CD4-positive, alpha-beta T cell treated with Interferon gamma for 1 hour (primary cell): ENCODE results near the gene ANKS4B.
"Not testable (repeated sequence)": the region's sequence is repeated elsewhere in the genome, so short reads cannot be mapped to it uniquely, and the experiment has no call there.

Experiments used
- DNase-seq: peaks from one replicate; pipeline ENCODE4 v3.0.0-alpha.2; 2020

ANKS4B gene

GRCh38 chr16:21263640-21264570 is 30.4 kb downstream of the ANKS4B start:
- DNase-seq = no peak

GRCh38 chr16:21264571-21265036 is 31.1 kb downstream of the ANKS4B start:
- no peak for DNase-seq

GRCh38 chr16:21265104-21265837 is 31.8 kb downstream of the ANKS4B start:
- DNase-seq = no peak

- DNase-seq = no peak
These were observed 33.8 kb downstream of the ANKS4B start for GRCh38 chr16:21267298-21267697.

GRCh38 chr16:21268236-21268635 is 34.7 kb downstream of the ANKS4B start:
- DNase-seq = no peak

GRCh38 chr16:21272253-21272652 is 38.8 kb downstream of the ANKS4B start:
- no peak for DNase-seq

DNA sequence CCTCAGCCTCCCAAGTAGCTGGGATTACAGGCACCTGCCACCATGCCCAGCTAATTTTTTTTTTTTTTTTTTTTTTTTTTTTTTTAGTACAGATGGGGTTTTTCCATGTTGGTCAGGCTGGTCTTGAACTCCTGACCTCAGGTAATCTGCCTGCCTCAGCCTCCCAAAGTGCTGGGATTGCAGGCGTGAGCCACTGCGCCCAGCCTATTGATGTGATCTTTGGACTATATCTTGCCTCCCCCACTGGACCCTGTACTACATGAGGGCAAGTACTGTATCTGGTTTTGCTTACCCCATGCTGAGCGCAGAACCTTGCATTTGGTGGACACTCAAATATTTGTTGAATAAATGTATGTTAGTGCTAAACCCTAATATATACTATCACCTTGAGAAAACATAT is 39.3 kb downstream of the ANKS4B start:
- DNase-seq = not testable (repeated sequence)

- no peak for DNase-seq
These were observed 40.8 kb downstream of the ANKS4B start for GRCh38 chr16:21274172-21274726.

- DNase-seq = no peak
These were observed 42.0 kb downstream of the ANKS4B start for GRCh38 chr16:21275529-21275928.

DNA sequence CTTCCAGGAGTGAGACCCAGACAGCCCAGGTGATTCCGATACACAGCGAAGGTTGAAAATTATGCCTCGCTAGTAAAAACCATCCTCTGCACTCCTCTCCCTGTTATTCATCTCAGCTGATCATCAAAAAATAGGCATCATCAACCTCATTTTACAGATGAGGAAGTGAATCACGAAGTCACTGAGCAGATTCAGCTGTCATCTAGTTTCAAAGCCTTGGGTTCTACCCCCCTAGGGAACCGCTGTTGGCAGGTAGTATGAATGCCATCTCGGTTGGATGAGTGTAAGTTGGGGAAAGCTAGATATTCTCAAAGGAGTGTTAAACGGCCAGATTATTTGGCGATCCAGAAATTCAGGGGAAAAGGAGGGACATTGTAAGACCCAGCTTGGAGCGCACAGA is 42.6 kb downstream of the ANKS4B start:
- DNase-seq = no peak

DNA sequence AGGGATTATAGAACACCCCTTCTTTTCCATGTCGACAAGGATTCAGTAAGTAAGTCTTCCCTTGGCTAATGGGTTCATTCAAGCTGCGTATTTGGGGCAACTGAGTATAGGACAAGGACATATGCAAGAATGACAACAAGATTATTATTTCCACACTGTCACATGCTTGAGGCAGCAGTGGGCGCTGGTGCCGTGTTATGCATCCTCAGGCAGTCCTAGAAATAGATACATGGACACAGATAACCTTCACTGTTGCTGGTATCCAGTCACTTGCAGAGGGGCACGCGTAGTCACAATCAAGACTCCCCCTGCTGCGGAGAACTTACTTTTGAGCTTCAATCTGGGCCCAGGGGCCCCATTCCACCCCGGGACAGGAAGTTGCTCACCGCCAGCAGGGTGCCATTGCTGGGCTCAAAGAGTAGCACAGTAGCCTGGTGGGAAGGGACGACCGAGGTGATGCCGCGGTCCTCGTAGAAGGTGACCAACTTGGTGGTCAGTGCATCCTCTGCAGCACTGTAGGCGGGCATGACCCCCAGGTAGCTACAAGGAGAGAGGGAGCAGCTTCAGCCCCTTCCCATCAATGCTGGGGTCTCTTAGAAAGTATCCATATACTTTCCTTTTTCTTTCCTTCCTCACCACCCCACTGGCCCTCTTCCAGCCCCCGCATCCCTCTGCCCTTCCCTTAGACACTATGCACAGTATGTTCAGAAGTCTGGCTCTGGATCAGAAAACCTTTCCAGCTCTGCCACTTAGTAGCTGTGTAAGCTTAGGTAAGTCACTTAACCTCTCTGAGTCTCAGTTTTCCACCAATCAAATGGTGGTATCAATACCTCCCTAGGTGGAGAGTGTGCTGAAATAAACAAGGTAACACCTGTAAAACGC is 43.8 kb downstream of the ANKS4B start:
- DNase-seq = no peak

DNA sequence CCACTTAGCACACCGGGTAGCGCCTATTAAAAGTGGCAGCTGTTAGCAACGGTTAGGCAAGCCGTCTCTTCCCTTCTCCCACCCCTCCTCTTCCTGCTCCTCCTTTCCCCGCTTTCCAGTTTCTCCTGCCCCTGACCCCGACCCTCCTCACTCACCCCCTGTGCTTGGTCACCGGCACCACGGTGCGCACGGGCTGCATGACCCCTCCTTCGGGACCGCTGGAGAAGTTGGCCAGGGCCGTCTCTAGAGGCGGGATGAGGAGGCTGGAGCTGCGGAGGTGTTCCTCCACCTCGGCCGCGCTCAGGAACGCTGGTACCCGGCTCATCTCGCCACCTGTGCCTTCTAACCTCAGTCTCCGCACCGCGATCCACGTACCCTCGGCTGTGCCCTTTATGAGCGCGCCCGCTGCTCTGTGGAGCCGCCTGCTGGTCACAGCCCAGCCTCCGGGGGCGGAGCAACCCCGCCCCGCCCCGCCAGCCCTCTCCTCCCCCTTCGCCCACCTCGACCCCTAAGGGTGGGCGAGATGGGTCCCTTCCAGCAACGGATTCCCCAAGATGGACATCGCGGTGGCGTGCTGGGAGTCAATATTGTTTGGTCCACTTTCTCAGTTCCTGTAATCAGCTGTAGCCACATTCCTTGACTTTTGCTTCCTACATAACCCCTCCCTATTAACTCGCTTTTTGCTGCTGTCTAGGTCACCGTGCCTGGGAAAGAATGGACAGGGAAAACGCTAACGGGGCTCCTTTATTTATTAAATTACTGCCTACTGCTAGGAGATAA is 44.6 kb downstream of the ANKS4B start, which contains the start of gene CRYM:
CRYM (minus strand) TSS at position 364 of the 780 bp plus-strand sequence; CDS start at position 325, 39 bp downstream.
- peak; percentile 45 for DNase-seq

DNA sequence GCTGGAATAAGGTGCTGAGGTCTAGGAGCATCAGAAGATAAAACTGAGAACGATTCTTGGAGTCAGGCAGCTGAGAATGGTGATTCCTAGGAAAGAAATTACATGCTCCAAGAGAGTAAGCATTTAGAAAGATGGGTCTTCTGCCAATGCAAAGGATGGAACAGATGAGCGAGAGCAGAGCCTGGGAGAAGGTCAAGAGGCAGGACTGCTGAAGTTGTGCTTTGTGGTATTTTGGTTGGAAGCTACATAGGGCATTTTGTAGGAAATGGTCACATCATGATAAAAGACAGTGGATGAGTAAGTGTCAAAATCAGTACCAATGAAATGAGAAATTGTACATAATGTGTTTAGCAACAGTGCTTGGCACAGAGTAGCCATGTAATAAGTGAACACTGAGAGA is 46.0 kb downstream of the ANKS4B start:
- no peak for DNase-seq

GRCh38 chr16:21281698-21282389 is 48.3 kb downstream of the ANKS4B start:
- no peak for DNase-seq

DNA sequence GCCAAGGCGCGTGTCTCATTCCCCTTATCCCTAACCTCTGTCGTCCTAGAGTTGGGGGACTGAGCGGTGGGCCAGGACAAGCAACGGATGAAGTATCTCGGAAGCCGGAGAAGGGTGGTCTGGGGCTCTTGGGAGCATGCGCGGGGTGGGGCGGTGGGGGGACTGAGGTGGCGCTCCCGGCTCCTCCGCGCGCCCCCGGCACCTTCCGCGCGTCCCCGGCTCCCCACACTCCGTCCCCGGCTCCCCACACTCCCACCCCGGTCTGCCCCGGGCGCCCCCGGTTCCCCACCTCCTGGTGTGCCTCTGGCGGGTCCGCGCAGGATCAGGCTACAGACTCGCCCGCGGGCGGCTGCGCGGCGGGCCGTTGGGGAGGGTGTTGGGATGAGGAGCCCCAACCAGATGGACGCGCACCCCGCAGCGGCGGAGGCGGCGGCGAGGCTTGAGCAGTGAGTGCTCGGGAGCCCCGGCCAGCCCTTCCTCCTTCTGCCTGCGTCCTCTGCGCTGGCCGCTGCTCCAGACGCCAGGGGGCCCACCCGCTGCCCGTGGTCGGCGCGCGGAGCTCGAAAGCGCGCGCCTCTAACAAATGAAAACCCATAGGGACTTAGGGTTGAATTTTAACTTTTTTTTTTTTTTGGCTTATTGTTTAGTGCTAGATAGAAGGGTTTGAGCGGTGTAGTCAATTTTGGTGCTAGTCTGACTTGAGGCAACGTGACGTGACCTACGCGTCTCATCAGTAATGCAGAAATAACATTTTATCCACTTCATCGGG is 50.2 kb downstream of the ANKS4B start:
- peak; percentile 22 for DNase-seq

GRCh38 chr16:21284414-21284813 is 50.9 kb downstream of the ANKS4B start:
- no peak for DNase-seq

- no peak for DNase-seq
These were observed 51.8 kb downstream of the ANKS4B start for GRCh38 chr16:21285314-21285713.

DNA sequence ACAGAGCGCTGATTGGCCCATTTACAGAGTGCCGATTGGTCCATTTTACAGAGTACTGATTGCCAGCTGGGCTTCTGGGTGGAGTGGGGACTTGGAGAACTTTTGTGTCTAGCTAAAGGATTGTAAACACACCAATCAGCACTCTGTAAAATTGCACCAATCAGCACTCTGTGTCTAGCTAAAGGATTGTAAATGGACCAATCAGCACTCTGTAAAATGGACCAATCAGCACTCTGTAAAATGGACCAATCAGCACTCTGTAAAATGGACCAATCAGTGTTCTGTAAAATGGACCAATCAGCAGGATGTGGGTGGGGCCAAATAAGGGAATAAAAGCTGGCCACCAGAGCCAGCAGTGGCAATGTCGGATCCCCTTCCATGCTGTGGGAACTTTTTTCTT is 56.3 kb downstream of the ANKS4B start:
- DNase-seq = not testable (repeated sequence)

DNA sequence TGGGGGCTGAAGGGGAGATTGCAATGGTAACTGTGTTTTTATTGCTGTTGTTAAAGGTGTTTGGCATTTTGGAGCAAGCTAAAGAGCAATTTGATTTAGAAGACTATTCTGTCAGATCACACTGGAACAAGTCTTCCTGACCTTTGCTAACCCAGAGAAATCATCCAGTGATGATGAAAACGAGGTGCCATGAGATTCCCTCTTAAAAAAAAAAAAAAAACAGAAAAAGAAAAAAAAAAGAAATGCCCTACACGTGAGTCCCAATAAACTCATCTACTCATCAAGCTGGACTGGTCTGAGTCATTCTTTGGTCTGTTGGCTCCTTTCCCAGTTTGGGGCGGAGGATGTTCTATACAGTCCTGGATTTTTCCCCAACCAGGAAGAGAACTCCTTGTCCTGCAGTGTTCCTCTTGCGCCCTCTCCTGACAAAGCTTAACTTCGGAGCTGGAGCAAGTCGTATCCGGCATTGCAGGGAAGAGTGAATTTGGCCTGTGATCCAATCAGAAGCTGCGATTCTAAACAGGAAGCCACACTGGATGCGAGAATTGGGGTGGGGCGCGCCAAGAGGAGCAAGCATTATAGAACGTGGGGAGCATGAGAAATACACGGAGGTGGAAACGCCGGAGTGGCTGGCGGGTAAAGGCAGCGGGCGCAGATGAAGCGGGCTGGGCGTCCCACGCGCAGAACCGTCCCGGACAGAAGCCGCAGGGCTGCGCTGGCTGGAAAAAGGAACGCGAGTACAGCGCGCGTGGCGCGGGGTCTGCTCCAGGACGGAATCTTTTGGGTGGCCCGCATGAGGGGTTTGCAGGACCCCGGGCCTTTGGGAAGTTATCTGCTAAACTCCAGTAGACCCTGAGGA is 67.0 kb downstream of the ANKS4B start:
- peak; percentile 67 for DNase-seq
